Common myeloid progenitor, CD34-positive (primary cell): ENCODE results near the gene UBE2U.
"Not testable (repeated sequence)": the region's sequence is repeated elsewhere in the genome, so short reads cannot be mapped to it uniquely, and the experiment has no call there.

Experiments
- CTCF ChIA-PET: fragments of 350-600 bp; sonication (Branson Sonifier 250); formaldehyde crosslinking; loops from one replicate; lab custom pipeline; 2021; ENCODE audit warnings: antibody characterized with exemption; lab: Charles Lee
- POLR2A ChIA-PET: fragments of 350-600 bp; sonication (Branson Sonifier 250); formaldehyde crosslinking; loops from one replicate; lab custom pipeline; 2021; ENCODE audit warnings: antibody characterized with exemption; lab: Charles Lee
- DNase-seq, 3 donors: peaks; one replicate each; pipeline versions ENCODE4 v3.0.0 to v3.0.0-alpha.2; 2013
- H3K27ac ChIP-seq, 2 experiments: 1 replicate in 1 of 2; 2 replicates in 1 of 2; pipeline ENCODE4 v1.7.0; 2013; ENCODE audit warnings: inconsistent platforms in 2 of 2, low read length in 2 of 2, mild to moderate bottlenecking in 2 of 2, low read depth in 1 of 2, moderate library complexity in 1 of 2; ENCODE audit not compliant: severe bottlenecking in 2 of 2, insufficient read depth in 1 of 2, poor library complexity in 1 of 2
- H3K27me3 ChIP-seq, 5 experiments: replicated peaks in 2 of 5; 1 replicate in 3 of 5; 2 replicates in 2 of 5; pipeline versions ENCODE4 v1.6.1 to v1.7.0; 2013; ENCODE audit warnings: low read length in 4 of 5, mild to moderate bottlenecking in 2 of 5, moderate library complexity in 2 of 5, inconsistent platforms in 1 of 5; ENCODE audit not compliant: insufficient read depth in 5 of 5, control insufficient read depth in 4 of 5
- H3K36me3 ChIP-seq, 4 experiments: 1 replicate in 2 of 4; 2 replicates in 2 of 4; pipeline versions ENCODE4 v1.6.1 to v1.7.0; 2013; ENCODE audit warnings: low read length in 3 of 4, control low read depth in 1 of 4, mild to moderate bottlenecking in 1 of 4; ENCODE audit not compliant: control insufficient read depth in 4 of 4, insufficient read depth in 4 of 4
- H3K4me1 ChIP-seq, 4 experiments: 1 replicate in 3 of 4; 2 replicates in 1 of 4; pipeline versions ENCODE4 v1.6.1 to v1.7.1; 2013; ENCODE audit warnings: low read length in 3 of 4, mild to moderate bottlenecking in 3 of 4, control low read depth in 1 of 4, inconsistent platforms in 1 of 4, moderate library complexity in 1 of 4; ENCODE audit not compliant: control insufficient read depth in 4 of 4, insufficient read depth in 4 of 4; ENCODE audit errors: control extremely low read depth in 1 of 4
- H3K4me3 ChIP-seq, 7 experiments: 1 replicate in 4 of 7; 2 replicates in 3 of 7; pipeline versions ENCODE4 v1.5.1 to v1.7.0; 2013; ENCODE audit warnings: mild to moderate bottlenecking in 7 of 7, low read length in 6 of 7, moderate library complexity in 6 of 7, inconsistent platforms in 2 of 7, low read depth in 2 of 7, control low read depth in 1 of 7; ENCODE audit not compliant: insufficient read depth in 4 of 7, control insufficient read depth in 1 of 7; ENCODE audit errors: extremely low read depth in 1 of 7
- H3K9me3 ChIP-seq, 5 experiments: 1 replicate in 4 of 5; 2 replicates in 1 of 5; pipeline versions ENCODE4 v1.6.1 to v1.7.1; 2013; ENCODE audit warnings: low read length in 4 of 5, mild to moderate bottlenecking in 2 of 5, inconsistent platforms in 1 of 5, low read depth in 1 of 5, moderate library complexity in 1 of 5; ENCODE audit not compliant: control insufficient read depth in 4 of 5, insufficient read depth in 2 of 5; ENCODE audit errors: control extremely low read depth in 1 of 5
- WGBS: methylation state at CpG from one replicate; pipeline ENCODE4 v1.1.5; 2013; ENCODE audit not compliant: insufficient coverage; 5-methylcytosine and 5-hydroxymethylcytosine counted together

The UBE2U gene

GRCh38 chr1:64235181-64235580, 31.8 kb downstream of the UBE2U start:
- no peaks in the 10 kb centered on the region for H3K9me3 ChIP-seq
- no peak for DNase-seq
- POLR2A ChIA-PET, result interaction anchor here (0.6 kb wide), 1 partner anchor 1351 kb away, joined by 4 read pairs; no protein-coding TSS in a partner anchor
- H3K36me3 ChIP-seq, result no peaks in the 10 kb centered on the region
- CTCF ChIA-PET, result no interaction called here
- no peaks in the 10 kb centered on the region for H3K27me3 ChIP-seq
- H3K4me1 ChIP-seq, result peaks cover 0 to 2% (median 0%) of the 10 kb centered on the region in 4 experiments
- no peak overlapping the region for H3K4me3 ChIP-seq
- no peak overlapping the region for H3K27ac ChIP-seq

DNA sequence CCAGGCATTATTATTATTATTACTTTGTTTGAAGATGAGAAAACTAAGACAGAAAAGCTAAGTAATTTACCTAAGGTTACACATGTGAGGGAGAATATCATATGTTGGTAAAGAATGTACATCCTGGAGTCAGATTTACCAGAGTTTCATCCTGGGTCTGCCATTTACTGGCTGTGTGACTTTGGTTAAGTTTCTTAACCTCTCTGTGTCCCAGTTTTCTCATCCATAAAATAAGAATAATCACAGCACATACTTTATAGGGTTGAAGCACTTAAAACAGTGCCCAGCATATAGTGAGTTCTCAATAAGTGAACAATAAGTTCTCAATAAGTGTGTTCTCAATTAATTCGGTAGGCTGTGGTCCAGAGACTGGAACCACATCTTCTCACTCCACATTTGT, 32.5 kb downstream of the UBE2U start:
- no peaks in the 10 kb centered on the region for H3K36me3 ChIP-seq
- peaks cover 0 to under 1% (median 0%) of the 10 kb centered on the region in 4 experiments for H3K4me1 ChIP-seq
- ChIA-PET POLR2A (interaction anchor here (0.6 kb wide), 1 partner anchor 1352 kb away, joined by 4 read pairs; no protein-coding TSS in a partner anchor), CTCF (no interaction called here)
- no peak for DNase-seq
- no peak overlapping the region for H3K27ac ChIP-seq
- WGBS, result 100% methylated on average over 1 of the region's 1 CpG
- H3K4me3 ChIP-seq, result no peak overlapping the region
- no peaks in the 10 kb centered on the region for H3K9me3 ChIP-seq
- H3K27me3 ChIP-seq, result no peaks in the 10 kb centered on the region

DNA sequence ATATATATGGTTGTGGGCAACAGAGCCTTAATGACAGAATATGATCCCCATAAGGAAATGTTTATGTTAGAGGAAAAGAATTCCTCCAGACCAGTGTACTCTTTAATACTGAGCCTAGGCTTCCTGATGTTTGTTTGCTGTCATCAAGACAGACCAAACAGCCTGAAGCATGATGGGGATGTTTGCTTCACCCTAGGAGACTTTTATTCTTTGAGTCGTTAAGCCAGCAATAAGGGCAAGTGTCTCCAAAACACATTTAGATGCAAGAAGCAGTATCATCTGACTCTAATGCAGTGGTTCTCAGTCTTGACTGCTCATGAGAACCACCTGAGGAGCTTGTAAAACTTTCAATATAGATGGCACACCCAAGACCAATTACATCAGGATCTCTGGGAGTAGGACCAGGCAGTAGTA, 33.1 kb downstream of the UBE2U start:
- Histone ChIP-seq H3K27me3 (no peaks in the 10 kb centered on the region), H3K9me3 (no peaks in the 10 kb centered on the region), H3K27ac (no peak overlapping the region), H3K4me1 (no peaks in the 10 kb centered on the region), H3K4me3 (no peak overlapping the region), H3K36me3 (no peaks in the 10 kb centered on the region)
- DNase-seq, result no peak
- ChIA-PET POLR2A (no interaction called here), CTCF (no interaction called here)
- WGBS, result 88% methylated on average over 1 of the region's 1 CpG

- H3K4me1 ChIP-seq, H3K27me3 ChIP-seq, DNase-seq, H3K9me3 ChIP-seq, H3K27ac ChIP-seq, H3K36me3 ChIP-seq, H3K4me3 ChIP-seq, POLR2A ChIA-PET: not testable (repeated sequence)
- CTCF ChIA-PET, result interaction anchor here (1.2 kb wide), 1 partner anchor 56 kb away, joined by 3 read pairs; no protein-coding TSS in a partner anchor
- no CpG with 5 or more reads among the region's 4 CpGs for WGBS
These were observed 36.1 kb downstream of the UBE2U start for GRCh38 chr1:64239519-64239918.

GRCh38 chr1:64240206-64240605, 36.8 kb downstream of the UBE2U start:
- no peaks in the 10 kb centered on the region for H3K9me3 ChIP-seq
- no peaks in the 10 kb centered on the region for H3K36me3 ChIP-seq
- ChIA-PET POLR2A (no interaction called here), CTCF (no interaction called here)
- no peak overlapping the region for H3K4me3 ChIP-seq
- DNase-seq, result no peak
- no peak overlapping the region for H3K27ac ChIP-seq
- peaks cover 0 to 8% (median 7%) of the 10 kb centered on the region in 4 experiments for H3K4me1 ChIP-seq
- no peaks in the 10 kb centered on the region for H3K27me3 ChIP-seq

GRCh38 chr1:64241069-64241468, 37.6 kb downstream of the UBE2U start:
- H3K27me3 ChIP-seq, result no peaks in the 10 kb centered on the region
- ChIA-PET POLR2A (no interaction called here), CTCF (interaction anchor here (1.2 to 2.9 kb wide), 3 partner anchors 25 to 625 kb away, joined by 3 to 16 read pairs (median 13); no protein-coding TSS in a partner anchor)
- DNase-seq, result peak in 1 of 3 donors; percentile 18
- H3K36me3 ChIP-seq, result no peaks in the 10 kb centered on the region
- peaks cover 0 to 13% (median 9%) of the 10 kb centered on the region in 4 experiments for H3K4me1 ChIP-seq
- no peak overlapping the region for H3K4me3 ChIP-seq
- no peaks in the 10 kb centered on the region for H3K9me3 ChIP-seq
- H3K27ac ChIP-seq, result no peak overlapping the region

DNA sequence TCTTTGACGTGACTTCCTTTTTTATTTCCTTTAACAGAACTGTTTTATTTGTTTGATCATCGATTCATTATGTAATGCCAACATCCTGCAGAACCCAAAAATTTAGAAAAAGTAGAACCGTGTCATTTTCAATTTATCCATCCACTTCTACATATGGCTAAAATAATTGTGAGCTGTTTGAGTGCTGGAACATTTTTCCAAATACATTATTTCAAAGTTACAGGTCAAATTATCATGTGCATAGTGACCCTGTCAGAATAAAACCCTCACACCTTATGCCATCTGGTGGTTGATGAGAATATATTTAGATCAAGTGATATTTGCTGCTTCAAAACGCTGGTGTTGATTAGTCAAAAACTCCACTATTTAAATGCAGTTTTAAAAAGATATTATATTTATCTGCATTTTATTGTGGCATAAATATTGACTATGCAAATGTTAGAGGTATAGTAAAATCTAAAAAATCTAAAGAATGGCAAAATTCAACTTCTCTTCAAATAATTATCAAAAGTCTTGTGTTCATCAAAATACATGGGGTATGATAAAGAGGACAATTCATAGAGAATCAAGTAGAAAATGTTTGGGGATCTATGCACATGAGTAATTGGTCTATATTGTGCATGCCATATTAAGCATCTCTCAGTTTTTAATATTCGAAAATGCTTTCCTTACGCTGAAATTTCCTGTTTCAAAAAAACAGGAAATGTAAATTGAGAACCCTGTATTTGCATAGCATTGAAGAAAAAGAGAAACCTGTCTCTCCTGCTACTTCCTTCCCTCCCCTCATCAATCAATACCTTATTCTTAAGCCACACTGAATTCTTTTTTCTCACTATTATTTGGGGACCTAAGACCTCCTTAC, 39.7 kb downstream of the UBE2U start:
- ChIA-PET CTCF (interaction anchor here (0.7 to 2.9 kb wide), 18 partner anchors 11 to 631 kb away, joined by 3 to 22 read pairs (median 4); no protein-coding TSS in a partner anchor), POLR2A (no interaction called here)
- WGBS, result 0% methylated on average over 1 of the region's 6 CpGs
- peak; percentile 40 to 61 (median 60) for DNase-seq
- Histone ChIP-seq H3K9me3 (no peaks in the 10 kb centered on the region), H3K4me1 (peaks cover 0 to 13% (median 9%) of the 10 kb centered on the region in 4 experiments), H3K36me3 (no peaks in the 10 kb centered on the region), H3K27ac (no peak overlapping the region), H3K27me3 (no peaks in the 10 kb centered on the region), H3K4me3 (peak overlapping the region in 1 of 7 experiments; percentile 13)
